Osteocyte (in vitro differentiated cells): ENCODE results near the gene TACC3. TPM values are rescaled to one million over a fixed set of nuclear protein-coding genes. Genes with fewer than 3 reads are reported as not detected.
A peak's percentile ranks its signal among the peaks of the same experiment; 100 is the strongest.

Experiments used
- DNase-seq: peaks from one replicate; pipeline ENCODE4 v3.0.0; 2021; ENCODE audit warnings: mixed read lengths; ENCODE audit not compliant: unreplicated experiment; ENCODE audit errors: extremely low spot score
- H3K27ac Mint-ChIP-seq: one replicate; pipeline ENCODE4 v1.8.0; 2021; ENCODE audit warnings: mild to moderate bottlenecking, mixed read lengths; ENCODE audit not compliant: unreplicated experiment
- H3K27me3 Mint-ChIP-seq: one replicate; pipeline ENCODE4 v1.8.0; 2021; ENCODE audit warnings: mixed read lengths; ENCODE audit not compliant: unreplicated experiment
- H3K36me3 Mint-ChIP-seq: one replicate; pipeline ENCODE4 v1.8.0; 2021; ENCODE audit warnings: mixed read lengths; ENCODE audit not compliant: unreplicated experiment
- H3K4me1 Mint-ChIP-seq: one replicate; pipeline ENCODE4 v1.8.0; 2021; ENCODE audit warnings: mixed read lengths; ENCODE audit not compliant: unreplicated experiment
- H3K4me3 Mint-ChIP-seq: one replicate; pipeline ENCODE4 v1.8.0; 2021; ENCODE audit warnings: mild to moderate bottlenecking, moderate library complexity, mixed read lengths; ENCODE audit not compliant: unreplicated experiment
- H3K9me3 Mint-ChIP-seq: one replicate; pipeline ENCODE4 v1.8.0; 2021; ENCODE audit warnings: mixed read lengths; ENCODE audit not compliant: unreplicated experiment
- CTCF ChIP-seq: fragments of 200-600 bp; sonication (generic); IDR thresholded peaks from 2 replicates; pipeline ENCODE4 v1.5.0; 2021; ENCODE audit warnings: antibody characterized with exemption, mild to moderate bottlenecking, moderate library complexity
- total RNA-seq: library from RNA; stranded (reverse); gene quantifications from 2 replicates; pipeline ENCODE4 v1.2.1, GENCODE V29; 2021

Gene TACC3
- total RNA-seq, 1 donor from 2014 or later: 23.6 TPM

GRCh38 chr4:1792158-1792831 is 71.0 kb downstream of the TACC3 start:
- Mint-ChIP-seq H3K4me3 (peak overlapping the region; percentile 10), H3K36me3 (no peaks in the 10 kb centered on the region), H3K27me3 (no peaks in the 10 kb centered on the region), H3K9me3 (no peaks in the 10 kb centered on the region), H3K4me1 (peaks cover 12% of the 10 kb centered on the region), H3K27ac (no peak overlapping the region)
- TF ChIP-seq CTCF: no peak
- no peak for DNase-seq

GRCh38 chr4:1792832-1793495 is 71.6 kb downstream of the TACC3 start, which contains the start of gene FGFR3:
TSS of gene FGFR3 (plus strand) at chr4:1793293. CDS start at chr4:1793935, 642 bp downstream.
- peak within 1 kb of the TSS; percentile 63 for H3K4me3 Mint-ChIP-seq
- DNase-seq: no peak

GRCh38 chr4:1793496-1793840 is 72.1 kb downstream of the TACC3 start:
- DNase-seq: no peak
- Mint-ChIP-seq H3K4me1 (peaks cover 5% of the 10 kb centered on the region), H3K9me3 (no peaks in the 10 kb centered on the region), H3K36me3 (no peaks in the 10 kb centered on the region), H3K27me3 (no peaks in the 10 kb centered on the region), H3K27ac (no peak overlapping the region), H3K4me3 (no peak overlapping the region)
- TF ChIP-seq CTCF: no peak

More at GRCh38 chr4:1792832-1793495, 71.6 kb downstream of the TACC3 start, which contains the start of gene FGFR3:
- H3K27ac Mint-ChIP-seq: no peak within 1 kb of the TSS
- no peaks in the 10 kb centered on the region for H3K27me3 Mint-ChIP-seq
- H3K4me1 Mint-ChIP-seq: peaks cover 8% of the 10 kb centered on the region
- no peak for TF ChIP-seq CTCF
- no peaks in the 10 kb centered on the region for H3K9me3 Mint-ChIP-seq
- H3K36me3 Mint-ChIP-seq: no peaks in the 10 kb centered on the region

GRCh38 chr4:1793940-1794808 is 72.9 kb downstream of the TACC3 start:
- H3K27ac Mint-ChIP-seq: no peak overlapping the region
- no peaks in the 10 kb centered on the region for H3K4me1 Mint-ChIP-seq
- no peak for TF ChIP-seq CTCF
- no peaks in the 10 kb centered on the region for H3K9me3 Mint-ChIP-seq
- H3K36me3 Mint-ChIP-seq: no peaks in the 10 kb centered on the region
- H3K4me3 Mint-ChIP-seq: peak overlapping the region; percentile 63
- no peaks in the 10 kb centered on the region for H3K27me3 Mint-ChIP-seq
- no peak for DNase-seq

Other genes starting within 250 kb of the TACC3 start
- gene FAM53A, start 37.2 kb upstream of the TACC3 start, total RNA-seq: 6.2 and 9.5 TPM in 2 replicates
- 49.1 and 50.4 TPM in 2 replicates for gene SLBP, start 9.2 kb upstream of the TACC3 start, total RNA-seq
- gene TMEM129, start 198 bp upstream of the TACC3 start, total RNA-seq: 48.8 and 53.6 TPM in 2 replicates
- gene FGFR3, start 71.8 kb downstream of the TACC3 start, total RNA-seq: 6.4 and 6.9 TPM in 2 replicates
- gene LETM1, start 134.6 kb downstream of the TACC3 start, total RNA-seq: 48.2 and 49.9 TPM in 2 replicates
- 63.4 and 66.4 TPM in 2 replicates for gene NSD2, start 149.9 kb downstream of the TACC3 start, total RNA-seq